ENCODE measurements around the gene BICDL1. TPM values are rescaled to one million over a fixed set of nuclear protein-coding genes. Genes with fewer than 3 reads are reported as not detected.

Gene BICDL1
- total and polyA plus RNA-seq, 2 donors (not counting 1 experiment from before 2014, with no cell fraction given) = not detected

GRCh38 chr12:120066341-120066740 is 77.3 kb downstream of the BICDL1 start:
- peaks cover 25% of the 10 kb centered on the region for H3K27me3 ChIP-seq (ENCODE audit: control insufficient read depth, insufficient read depth, low read length)

GRCh38 chr12:120067084-120067869 is 78.2 kb downstream of the BICDL1 start:
- no peaks in the 10 kb centered on the region for H3K9me3 ChIP-seq (ENCODE audit: control insufficient read depth, insufficient read depth, low read depth, low read length)
- TF ChIP-seq CTCF (conservative IDR thresholded peaks at IDR 0.05 in 1 of 2, IDR thresholded peaks at IDR 0.05 in 1 of 2; ENCODE audit: low read depth in 1 of 2, low read length in 2 of 2) (no peak), EZH2 (IDR thresholded peaks at IDR 0.05; ENCODE audit: low read length, missing control alignments) (no peak)
- peaks cover 23% of the 10 kb centered on the region for H3K27me3 ChIP-seq (ENCODE audit: control insufficient read depth, insufficient read depth, low read length)
- H3K9ac ChIP-seq (ENCODE audit: insufficient read depth, low read length) = no peak overlapping the region
- no peaks in the 10 kb centered on the region for H4K20me1 ChIP-seq (ENCODE audit: control insufficient read depth, extremely low read depth, insufficient read depth, low read length)
- H3K4me3 ChIP-seq (replicated peaks in 1 of 4; ENCODE audit: control extremely low read depth in 1 of 4, insufficient read depth in 1 of 4, low read depth in 3 of 4, low read length in 4 of 4) = no peak overlapping the region
- H2AFZ ChIP-seq (ENCODE audit: low read length) = no peak overlapping the region
- H3K4me2 ChIP-seq (ENCODE audit: extremely low read depth, insufficient read depth, low read length) = no peak overlapping the region
- H3K27ac ChIP-seq (ENCODE audit: insufficient read depth, low read length) = no peak overlapping the region
- H3K4me1 ChIP-seq (ENCODE audit: control insufficient read depth, extremely low read depth, insufficient read depth, low read length) = no peaks in the 10 kb centered on the region
- H3K79me2 ChIP-seq (ENCODE audit: control insufficient read depth, insufficient read depth, low read length) = no peaks in the 10 kb centered on the region
- no peak for DNase-seq (ENCODE audit: low read depth in 2 of 2)
- H3K36me3 ChIP-seq (ENCODE audit: control insufficient read depth, insufficient read depth, low read length) = no peaks in the 10 kb centered on the region

More at GRCh38 chr12:120066341-120066740, 77.3 kb downstream of the BICDL1 start:
- Histone ChIP-seq H3K4me1 (ENCODE audit: control insufficient read depth, extremely low read depth, insufficient read depth, low read length) (no peaks in the 10 kb centered on the region), H2AFZ (ENCODE audit: low read length) (no peak overlapping the region), H3K79me2 (ENCODE audit: control insufficient read depth, insufficient read depth, low read length) (no peaks in the 10 kb centered on the region), H3K9me3 (ENCODE audit: control insufficient read depth, insufficient read depth, low read depth, low read length) (no peaks in the 10 kb centered on the region), H3K36me3 (ENCODE audit: control insufficient read depth, insufficient read depth, low read length) (no peaks in the 10 kb centered on the region), H3K9ac (ENCODE audit: insufficient read depth, low read length) (no peak overlapping the region), H3K27ac (ENCODE audit: insufficient read depth, low read length) (no peak overlapping the region), H4K20me1 (ENCODE audit: control insufficient read depth, extremely low read depth, insufficient read depth, low read length) (no peaks in the 10 kb centered on the region), H3K4me2 (ENCODE audit: extremely low read depth, insufficient read depth, low read length) (no peak overlapping the region), H3K4me3 (replicated peaks in 1 of 4; ENCODE audit: control extremely low read depth in 1 of 4, insufficient read depth in 1 of 4, low read depth in 3 of 4, low read length in 4 of 4) (no peak overlapping the region)
- TF ChIP-seq EZH2 (IDR thresholded peaks at IDR 0.05; ENCODE audit: low read length, missing control alignments) (no peak), CTCF (conservative IDR thresholded peaks at IDR 0.05 in 1 of 2, IDR thresholded peaks at IDR 0.05 in 1 of 2; ENCODE audit: low read depth in 1 of 2, low read length in 2 of 2) (no peak)
- no peak for DNase-seq (ENCODE audit: low read depth in 2 of 2)

- Histone ChIP-seq H3K9me3 (ENCODE audit: control insufficient read depth, insufficient read depth, low read depth, low read length) (no peaks in the 10 kb centered on the region), H3K4me2 (ENCODE audit: extremely low read depth, insufficient read depth, low read length) (no peak overlapping the region), H3K4me1 (ENCODE audit: control insufficient read depth, extremely low read depth, insufficient read depth, low read length) (no peaks in the 10 kb centered on the region), H3K4me3 (replicated peaks in 1 of 4; ENCODE audit: control extremely low read depth in 1 of 4, insufficient read depth in 1 of 4, low read depth in 3 of 4, low read length in 4 of 4) (no peak overlapping the region), H3K9ac (ENCODE audit: insufficient read depth, low read length) (no peak overlapping the region), H3K27me3 (ENCODE audit: control insufficient read depth, insufficient read depth, low read length) (peaks cover 19% of the 10 kb centered on the region), H3K79me2 (ENCODE audit: control insufficient read depth, insufficient read depth, low read length) (no peaks in the 10 kb centered on the region), H3K36me3 (ENCODE audit: control insufficient read depth, insufficient read depth, low read length) (no peaks in the 10 kb centered on the region), H4K20me1 (ENCODE audit: control insufficient read depth, extremely low read depth, insufficient read depth, low read length) (no peaks in the 10 kb centered on the region), H2AFZ (ENCODE audit: low read length) (no peak overlapping the region), H3K27ac (ENCODE audit: insufficient read depth, low read length) (no peak overlapping the region)
- no peak for TF ChIP-seq CTCF (conservative IDR thresholded peaks at IDR 0.05 in 1 of 2, IDR thresholded peaks at IDR 0.05 in 1 of 2; ENCODE audit: low read depth in 1 of 2, low read length in 2 of 2)
- TF ChIP-seq EZH2 (IDR thresholded peaks at IDR 0.05; ENCODE audit: low read length, missing control alignments) = no peak
- DNase-seq (ENCODE audit: low read depth in 2 of 2) = no peak
Measured at GRCh38 chr12:120067901-120068300, 78.9 kb downstream of the BICDL1 start.
